SK-N-SH (cell line): Measurements from ENCODE around the gene PLAC9. TPM values are rescaled to one million over a fixed set of nuclear protein-coding genes. Genes with fewer than 3 reads are reported as not detected.

Experiments used
- CTCF ChIA-PET: fragments of 300-600, 350-600 bp; formaldehyde crosslinking; extraction: SDS; loops from one replicate; lab custom pipeline; 2021; lab: Yijun Ruan, JAX
- POLR2A ChIA-PET: fragments of 350-600 bp; sonication (Branson Sonifier 250); formaldehyde crosslinking; extraction: SDS; loops from one replicate; lab custom pipeline; 2020; ENCODE audit warnings: antibody characterized with exemption, inconsistent platforms; lab: Yijun Ruan, JAX
- DNase-seq: peaks from one replicate; pipeline ENCODE4 v3.0.0; 2012
- H2AFZ ChIP-seq: fragments of 200-600 bp; sonication (generic); 2 replicates; pipeline ENCODE4 v1.8.1; 2016; ENCODE audit warnings: antibody characterized with exemption, mild to moderate bottlenecking, low read depth
- H3F3A ChIP-seq: fragments of 200-600 bp; sonication (generic); replicated peaks from 2 replicates; pipeline ENCODE3; 2016; ENCODE audit warnings: antibody characterized with exemption, mild to moderate bottlenecking; ENCODE audit not compliant: insufficient read depth
- H3K27ac ChIP-seq, 2 experiments: fragments of 200-500 bp in 1 of 2; fragments of 200-600 bp in 1 of 2; sonication (Bioruptor generic) in 1 of 2; sonication (generic), shearing (Covaris generic) in 1 of 2; 2 replicates each; pipeline versions ENCODE4 v1.5.1 to v1.6.1; 2014 to 2016; ENCODE audit warnings: low read depth in 2 of 2, inconsistent platforms in 1 of 2, low read length in 1 of 2, mild to moderate bottlenecking in 1 of 2, mixed read lengths in 1 of 2
- H3K27me3 ChIP-seq: fragments of 200-600 bp; sonication (generic), shearing (Covaris generic); 2 replicates; pipeline ENCODE4 v1.6.1; 2016; ENCODE audit warnings: mixed run types; ENCODE audit not compliant: insufficient read depth
- H3K36me3 ChIP-seq, 2 experiments: fragments of 200-500 bp in 1 of 2; fragments of 200-600 bp in 1 of 2; sonication (Bioruptor generic) in 1 of 2; sonication (generic) in 1 of 2; replicated peaks in 1 of 2; 2 replicates each; pipeline versions ENCODE3 to v1.5.1; 2014 to 2016; ENCODE audit warnings: low read length in 1 of 2, mild to moderate bottlenecking in 1 of 2; ENCODE audit not compliant: insufficient read depth in 2 of 2, control insufficient read depth in 1 of 2
- H3K4me1 ChIP-seq, 2 experiments: fragments of 200-500 bp in 1 of 2; fragments of 200-600 bp in 1 of 2; sonication (Bioruptor generic) in 1 of 2; sonication (generic), shearing (Covaris generic) in 1 of 2; 2 replicates each; pipeline versions ENCODE4 v1.5.1 to v1.6.1; 2014 to 2016; ENCODE audit warnings: low read depth in 1 of 2, low read length in 1 of 2, mixed run types in 1 of 2; ENCODE audit not compliant: insufficient read depth in 2 of 2, control insufficient read depth in 1 of 2
- H3K4me2 ChIP-seq: fragments of 200-600 bp; sonication (generic), shearing (Covaris generic); 2 replicates; pipeline ENCODE4 v1.6.1; 2017; ENCODE audit warnings: mixed run types
- H3K4me3 ChIP-seq, 2 experiments: fragments of 200-500 bp in 1 of 2; fragments of 200-600 bp in 1 of 2; sonication (Bioruptor generic) in 1 of 2; sonication (generic), shearing (Covaris generic) in 1 of 2; 2 replicates each; pipeline versions ENCODE4 v1.5.1 to v1.8.1; 2014 to 2016; ENCODE audit warnings: low read depth in 2 of 2, inconsistent platforms in 1 of 2, low read length in 1 of 2, mild to moderate bottlenecking in 1 of 2, mixed read lengths in 1 of 2, moderate library complexity in 1 of 2
- H3K79me2 ChIP-seq: fragments of 200-600 bp; sonication (generic); 2 replicates; pipeline ENCODE4 v1.8.1; 2017; ENCODE audit warnings: mild to moderate bottlenecking; ENCODE audit not compliant: insufficient read depth
- H3K9ac ChIP-seq: fragments of 200-600 bp; sonication (generic); 2 replicates; pipeline ENCODE4 v1.6.1; 2017; ENCODE audit warnings: mixed run types
- H3K9me2 ChIP-seq: fragments of 200-600 bp; sonication (generic); 2 replicates; pipeline ENCODE4 v1.6.1; 2017; ENCODE audit warnings: mixed run types
- H3K9me3 ChIP-seq: fragments of 200-600 bp; sonication (generic); 2 replicates; pipeline ENCODE4 v1.6.1; 2017; ENCODE audit warnings: mixed run types, mild to moderate bottlenecking, moderate library complexity
- H4K20me1 ChIP-seq: fragments of 200-600 bp; sonication (generic); 2 replicates; pipeline ENCODE4 v1.6.1; 2017; ENCODE audit warnings: mild to moderate bottlenecking, mixed run types; ENCODE audit not compliant: insufficient read depth
- CTCF ChIP-seq: fragments of 200-600 bp; sonication (generic); IDR thresholded peaks from 2 replicates; pipeline ENCODE4 v1.6.1; 2017; ENCODE audit warnings: antibody characterized with exemption, mild to moderate bottlenecking, moderate library complexity
- GABPA ChIP-seq: IDR thresholded peaks from 2 replicates; pipeline ENCODE4 v1.4.0; 2012; ENCODE audit warnings: low read depth, mild to moderate bottlenecking
- MEF2A ChIP-seq: IDR thresholded peaks from 2 replicates; pipeline ENCODE4 v1.4.0; 2012; ENCODE audit warnings: low read depth, borderline replicate concordance
- NFIC ChIP-seq: IDR thresholded peaks from 2 replicates; pipeline ENCODE4 v1.4.0; 2012; ENCODE audit warnings: borderline replicate concordance
- NRF1 ChIP-seq: IDR thresholded peaks from 2 replicates; pipeline ENCODE4 v1.6.1; 2012; ENCODE audit warnings: low read depth, mild to moderate bottlenecking, low read length
- RCOR1 ChIP-seq: fragments of 150-350 bp; IDR thresholded peaks from 2 replicates; pipeline ENCODE4 v1.6.1; 2017; ENCODE audit warnings: antibody characterized with exemption, low read length
- REST ChIP-seq: IDR thresholded peaks from 2 replicates; pipeline ENCODE4 v1.6.1; 2012; ENCODE audit warnings: mild to moderate bottlenecking, low read depth, low read length, moderate library complexity
- RFX5 ChIP-seq: IDR thresholded peaks from 2 replicates; pipeline ENCODE4 v1.6.1; 2012; ENCODE audit warnings: mild to moderate bottlenecking, improper control_type of control experiment, low read length
- RXRA ChIP-seq: IDR thresholded peaks from 2 replicates; pipeline ENCODE4 v1.4.0; 2012; ENCODE audit warnings: low read depth, mild to moderate bottlenecking, borderline replicate concordance
- TCF12 ChIP-seq: IDR thresholded peaks from 2 replicates; pipeline ENCODE4 v1.4.0; 2012
- TEAD4 ChIP-seq: IDR thresholded peaks from 2 replicates; pipeline ENCODE4 v1.4.0; 2012; ENCODE audit warnings: mild to moderate bottlenecking, borderline replicate concordance; ENCODE audit not compliant: insufficient read depth
- WGBS: methylation state at CpG from one replicate; pipeline ENCODE4 v1.1.6; 2017; ENCODE audit warnings: low lambda C conversion rate; 5-methylcytosine and 5-hydroxymethylcytosine counted together
- polyA plus RNA-seq, 3 experiments: library from polyadenylated mRNA; depleted of rRNA; stranded (reverse); fragments of >200 nt; gene quantifications; 2 replicates each; pipeline ENCODE4 v1.2.3, GENCODE V29; 2012
- TF ChIP-seq, protein P1 (sequence below): IDR thresholded peaks from 2 replicates; pipeline ENCODE4 v1.4.0; 2012; ENCODE audit warnings: low read depth

Gene PLAC9
- polyA plus RNA-seq, 1 of the 3 experiments (the other 2 are of a cell fraction) = 0.21 TPM

- CTCF ChIA-PET = interaction anchor here (1.1 kb wide), 1 partner anchor 20 kb away, joined by 3 read pairs; no protein-coding TSS in a partner anchor
- H3K27me3 ChIP-seq = no peaks in the 10 kb centered on the region
- H3K79me2 ChIP-seq = peaks cover 73% of the 10 kb centered on the region
- H3K4me2 ChIP-seq = no peak overlapping the region
- H3K9me2 ChIP-seq = no peaks in the 10 kb centered on the region
- 100% methylated on average over 2 of the region's 2 CpGs for WGBS
- POLR2A ChIA-PET = no interaction called here
- no peak overlapping the region for H2AFZ ChIP-seq
- TF ChIP-seq NFIC (no peak), TEAD4 (no peak), MEF2A (no peak), NRF1 (no peak), GABPA (no peak), RXRA (no peak), REST (no peak), TCF12 (no peak), RCOR1 (no peak), RFX5 (no peak), CTCF (no peak)
- TF ChIP-seq, protein P1, sequence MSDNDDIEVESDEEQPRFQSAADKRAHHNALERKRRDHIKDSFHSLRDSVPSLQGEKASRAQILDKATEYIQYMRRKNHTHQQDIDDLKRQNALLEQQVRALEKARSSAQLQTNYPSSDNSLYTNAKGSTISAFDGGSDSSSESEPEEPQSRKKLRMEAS = no peak
- H3K9me3 ChIP-seq = no peaks in the 10 kb centered on the region
- peaks cover 60% of the 10 kb centered on the region for H4K20me1 ChIP-seq
- no peak for DNase-seq
- H3K4me3 ChIP-seq = no peak overlapping the region
- H3K9ac ChIP-seq = no peak overlapping the region
- no peaks in the 10 kb centered on the region for H3K4me1 ChIP-seq
- no peaks in the 10 kb centered on the region for H3K36me3 ChIP-seq
- no peak overlapping the region for H3K27ac ChIP-seq
- no peaks in the 10 kb centered on the region for H3F3A ChIP-seq
These were observed 54.5 kb downstream of the PLAC9 start for GRCh38 chr10:80187060-80187459.
